Neuronal stem cell (in vitro differentiated cells): ENCODE results near the gene UFM1.

Source experiments
- DNase-seq: peaks from one replicate; pipeline ENCODE4 v3.0.0-alpha.2; 2013; ENCODE audit warnings: low spot score
- H2AFZ ChIP-seq: one replicate; pipeline ENCODE4 v1.6.1; 2013; ENCODE audit warnings: mild to moderate bottlenecking, low read length, inconsistent platforms
- H2AK5ac ChIP-seq: 2 replicates; pipeline ENCODE4 v1.6.1; 2013; ENCODE audit warnings: low read depth, mild to moderate bottlenecking, inconsistent platforms, low read length, moderate library complexity, mixed read lengths
- H2BK120ac ChIP-seq: 2 replicates; pipeline ENCODE4 v1.6.1; 2013; ENCODE audit warnings: low read depth, mild to moderate bottlenecking, inconsistent platforms, low read length, moderate library complexity, mixed read lengths
- H2BK12ac ChIP-seq: one replicate; pipeline ENCODE4 v1.6.1; 2013; ENCODE audit warnings: low read length, inconsistent platforms
- H2BK15ac ChIP-seq: 2 replicates; pipeline ENCODE4 v1.6.1; 2013; ENCODE audit warnings: mild to moderate bottlenecking, low read length, inconsistent platforms, mixed read lengths
- H2BK5ac ChIP-seq: one replicate; pipeline ENCODE4 v1.6.1; 2013; ENCODE audit warnings: inconsistent platforms, mild to moderate bottlenecking, low read length, moderate library complexity
- H3K14ac ChIP-seq: one replicate; pipeline ENCODE4 v1.6.1; 2013; ENCODE audit warnings: low read length, inconsistent platforms
- H3K18ac ChIP-seq: 2 replicates; pipeline ENCODE4 v1.6.1; 2013; ENCODE audit warnings: low read length, inconsistent platforms
- H3K23ac ChIP-seq: 2 replicates; pipeline ENCODE4 v1.6.1; 2013; ENCODE audit warnings: low read depth, mild to moderate bottlenecking, mixed read lengths, low read length, inconsistent platforms; ENCODE audit not compliant: poor library complexity
- H3K27ac ChIP-seq: replicated peaks from 3 replicates; pipeline ENCODE4 v1.5.1; 2013; ENCODE audit warnings: low read length, inconsistent platforms
- H3K27me3 ChIP-seq, 3 experiments: 2 replicates each; pipeline ENCODE4 v1.6.1; 2013; ENCODE audit warnings: low read length in 3 of 3, mild to moderate bottlenecking in 2 of 3, inconsistent platforms in 1 of 3, low read depth in 1 of 3, mixed read lengths in 1 of 3, moderate library complexity in 1 of 3; ENCODE audit not compliant: control insufficient read depth in 3 of 3, insufficient read depth in 3 of 3
- H3K36me3 ChIP-seq, 2 donors: replicated peaks in 1 of 2; 2 replicates each; pipeline ENCODE4 v1.6.1; 2013; ENCODE audit warnings: low read length in 2 of 2; ENCODE audit not compliant: control insufficient read depth in 2 of 2, insufficient read depth in 2 of 2
- H3K4ac ChIP-seq: 2 replicates; pipeline ENCODE4 v1.6.1; 2013; ENCODE audit warnings: inconsistent platforms, mild to moderate bottlenecking, low read length, moderate library complexity
- H3K4me1 ChIP-seq, 2 donors: 1 replicate in 1 of 2; 2 replicates in 1 of 2; pipeline ENCODE4 v1.6.1; 2013; ENCODE audit warnings: low read length in 2 of 2, low read depth in 1 of 2; ENCODE audit not compliant: control insufficient read depth in 2 of 2, insufficient read depth in 1 of 2
- H3K4me2 ChIP-seq: one replicate; pipeline ENCODE4 v1.6.1; 2013; ENCODE audit warnings: mild to moderate bottlenecking, low read length, inconsistent platforms; ENCODE audit not compliant: insufficient read depth, poor library complexity, severe bottlenecking
- H3K4me3 ChIP-seq, 2 donors: 2 replicates each; pipeline ENCODE4 v1.5.1; 2013; ENCODE audit warnings: low read length in 2 of 2, mild to moderate bottlenecking in 2 of 2, inconsistent platforms in 1 of 2, moderate library complexity in 1 of 2
- H3K79me1 ChIP-seq: one replicate; pipeline ENCODE4 v1.6.1; 2013; ENCODE audit warnings: low read depth, mild to moderate bottlenecking, inconsistent platforms, low read length, moderate library complexity
- H3K9ac ChIP-seq: one replicate; pipeline ENCODE4 v1.6.1; 2013; ENCODE audit warnings: mild to moderate bottlenecking, low read depth, low read length, inconsistent platforms; ENCODE audit not compliant: poor library complexity
- H3K9me3 ChIP-seq, 2 donors: replicated peaks in 1 of 2; 2 replicates each; pipeline versions ENCODE3 to v1.6.1; 2013; ENCODE audit warnings: low read length in 2 of 2, mild to moderate bottlenecking in 2 of 2, inconsistent platforms in 1 of 2, low read depth in 1 of 2, mixed read lengths in 1 of 2, moderate library complexity in 1 of 2; ENCODE audit not compliant: control insufficient read depth in 2 of 2, insufficient read depth in 1 of 2
- H4K8ac ChIP-seq: one replicate; pipeline ENCODE4 v1.6.1; 2013; ENCODE audit warnings: low read depth, mild to moderate bottlenecking, inconsistent platforms, low read length, moderate library complexity
- H4K91ac ChIP-seq: one replicate; pipeline ENCODE4 v1.6.1; 2013; ENCODE audit warnings: low read length, low read depth, mild to moderate bottlenecking, inconsistent platforms; ENCODE audit not compliant: poor library complexity
- WGBS, 2 donors: extraction: QIAGEN DNeasy Blood & Tissue Kit; methylation state at CpG; one replicate each; pipeline ENCODE4 v1.1.7; 2013; ENCODE audit warnings: missing lambda C conversion rate in 2 of 2, mixed read lengths in 1 of 2; ENCODE audit not compliant: insufficient read length in 2 of 2, insufficient replicate concordance in 1 of 2; ENCODE audit errors: extremely low coverage in 2 of 2; 5-methylcytosine and 5-hydroxymethylcytosine counted together

UFM1 gene

DNA sequence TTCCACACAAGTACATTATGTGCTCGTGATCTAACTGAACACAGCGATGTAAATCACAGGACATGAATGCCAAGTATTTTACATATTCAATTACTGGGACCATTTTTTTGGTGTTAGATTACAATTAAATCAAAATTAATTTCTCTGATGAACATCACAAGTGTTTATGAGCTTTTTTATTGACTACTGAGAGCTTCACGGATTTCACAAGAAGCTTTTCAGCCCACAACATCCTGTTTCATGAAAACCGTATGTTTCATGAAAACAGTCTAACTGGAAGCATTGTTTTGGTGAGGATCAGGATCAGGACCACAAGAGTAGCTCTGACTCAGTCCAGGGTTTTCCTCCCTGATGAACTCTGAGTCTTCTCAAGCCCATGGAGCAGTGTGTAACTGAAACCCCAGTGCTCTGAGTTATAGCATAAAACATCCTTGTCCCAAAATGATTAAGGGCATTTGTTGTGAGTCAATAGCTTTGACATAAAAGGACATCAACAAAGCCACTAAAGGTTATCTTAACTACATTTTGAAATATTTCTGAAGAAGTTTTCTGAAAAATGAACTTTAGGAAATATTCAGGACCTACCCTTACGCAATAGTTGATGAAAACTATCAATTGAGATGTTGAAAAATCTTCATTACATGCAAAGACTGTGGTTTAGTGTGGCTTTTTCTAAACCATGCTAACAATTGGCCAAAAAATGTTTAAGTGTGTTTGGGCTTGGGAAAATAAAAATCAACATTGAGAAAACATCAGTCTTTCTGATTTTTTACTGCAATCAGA, 49.3 kb downstream of the UFM1 start:
- Histone ChIP-seq H4K8ac (no peak overlapping the region), H3K4me1 (no peaks in the 10 kb centered on the region), H3K4ac (no peak overlapping the region), H3K18ac (no peak overlapping the region), H2BK15ac (no peak overlapping the region), H3K79me1 (no peaks in the 10 kb centered on the region), H4K91ac (no peak overlapping the region), H2BK120ac (no peak overlapping the region), H3K36me3 (no peaks in the 10 kb centered on the region), H3K9me3 (no peaks in the 10 kb centered on the region), H3K4me2 (no peak overlapping the region), H3K27ac (no peak overlapping the region), H3K23ac (no peak overlapping the region), H2BK12ac (no peak overlapping the region), H3K4me3 (no peak overlapping the region), H3K14ac (no peak overlapping the region), H3K9ac (no peak overlapping the region), H2AFZ (no peak overlapping the region), H2BK5ac (no peak overlapping the region), H2AK5ac (no peak overlapping the region), H3K27me3 (no peaks in the 10 kb centered on the region)
- DNase-seq: no peak
- no CpG with 5 or more reads among the region's 5 CpGs for WGBS, 2 donors

DNA sequence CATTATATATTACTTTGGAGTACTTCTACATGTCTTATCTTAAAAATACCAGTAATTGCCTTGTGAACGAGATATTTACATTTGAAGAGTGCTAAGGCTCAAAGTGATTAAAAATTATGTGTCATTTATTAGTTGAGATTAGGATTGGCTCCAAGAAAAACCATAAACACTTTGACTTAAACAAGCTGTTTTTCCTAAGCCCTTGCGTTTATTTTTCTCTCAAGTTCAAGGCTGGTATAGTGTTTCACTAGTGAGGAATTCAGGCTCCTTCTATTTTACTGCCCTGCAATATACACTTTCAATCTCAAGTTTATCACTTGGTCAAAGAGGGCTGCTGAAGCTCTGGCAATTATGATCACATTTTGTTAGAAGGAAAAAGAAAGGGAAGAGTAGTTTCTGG, 49.9 kb downstream of the UFM1 start:
- Histone ChIP-seq H3K9me3 (no peaks in the 10 kb centered on the region), H3K18ac (no peak overlapping the region), H2AK5ac (no peak overlapping the region), H2BK15ac (no peak overlapping the region), H3K4me1 (no peaks in the 10 kb centered on the region), H3K79me1 (no peaks in the 10 kb centered on the region), H3K27me3 (no peaks in the 10 kb centered on the region), H3K23ac (no peak overlapping the region), H2BK12ac (no peak overlapping the region), H3K27ac (no peak overlapping the region), H2BK120ac (no peak overlapping the region), H3K4me2 (no peak overlapping the region), H2BK5ac (no peak overlapping the region), H2AFZ (no peak overlapping the region), H3K9ac (no peak overlapping the region), H3K4me3 (no peak overlapping the region), H4K8ac (no peak overlapping the region), H3K4ac (no peak overlapping the region), H3K14ac (no peak overlapping the region), H3K36me3 (no peaks in the 10 kb centered on the region), H4K91ac (no peak overlapping the region)
- DNase-seq: no peak
- WGBS, 2 donors: no CpG with 5 or more reads among the region's 2 CpGs

- Histone ChIP-seq H3K4me3 (no peak overlapping the region), H3K4me1 (no peaks in the 10 kb centered on the region), H3K14ac (no peak overlapping the region), H2BK12ac (no peak overlapping the region), H3K79me1 (no peaks in the 10 kb centered on the region), H4K91ac (no peak overlapping the region), H3K4me2 (no peak overlapping the region), H3K23ac (no peak overlapping the region), H2BK15ac (no peak overlapping the region), H3K27me3 (no peaks in the 10 kb centered on the region), H2AFZ (no peak overlapping the region), H4K8ac (no peak overlapping the region), H3K4ac (no peak overlapping the region), H2AK5ac (no peak overlapping the region), H3K18ac (no peak overlapping the region), H3K36me3 (no peaks in the 10 kb centered on the region), H2BK120ac (no peak overlapping the region), H2BK5ac (no peak overlapping the region), H3K9me3 (no peaks in the 10 kb centered on the region), H3K27ac (no peak overlapping the region), H3K9ac (no peak overlapping the region)
- DNase-seq: no peak
Measured at GRCh38 chr13:38401276-38401675, 51.6 kb downstream of the UFM1 start.

DNA sequence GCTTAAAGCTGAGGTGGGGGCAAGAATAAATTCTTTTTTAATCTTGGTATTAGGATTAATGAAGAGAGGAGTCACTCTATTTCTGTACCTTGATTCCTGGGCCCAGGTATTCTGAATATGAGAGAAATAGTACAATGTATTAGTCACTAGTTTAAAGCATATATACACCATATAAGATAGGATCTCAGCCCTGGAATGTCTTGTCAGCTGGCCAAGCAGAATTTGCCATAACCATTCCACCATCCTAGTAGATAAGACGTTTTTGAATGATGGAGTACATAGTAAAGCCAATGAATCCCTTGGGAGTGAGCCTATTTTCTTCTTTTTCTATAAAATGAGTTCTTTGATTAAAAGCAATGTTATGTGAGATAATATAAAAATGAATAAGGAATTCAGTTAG, 55.6 kb downstream of the UFM1 start:
- no peak overlapping the region for H2BK120ac ChIP-seq
- no peaks in the 10 kb centered on the region for H3K4me1 ChIP-seq
- no peak overlapping the region for H2BK12ac ChIP-seq
- H3K27me3 ChIP-seq: no peaks in the 10 kb centered on the region
- no peak overlapping the region for H3K14ac ChIP-seq
- H2BK15ac ChIP-seq: no peak overlapping the region
- no peak overlapping the region for H4K8ac ChIP-seq
- no peak overlapping the region for H3K23ac ChIP-seq
- H3K79me1 ChIP-seq: no peaks in the 10 kb centered on the region
- H2AFZ ChIP-seq: no peak overlapping the region
- no peaks in the 10 kb centered on the region for H3K36me3 ChIP-seq
- no peak for DNase-seq
- no peaks in the 10 kb centered on the region for H3K9me3 ChIP-seq
- no peak overlapping the region for H3K18ac ChIP-seq
- H3K4me3 ChIP-seq: no peak overlapping the region
- H2AK5ac ChIP-seq: no peak overlapping the region
- H3K9ac ChIP-seq: no peak overlapping the region
- WGBS, 2 donors: no CpG with 5 or more reads among the region's 1 CpG
- H3K27ac ChIP-seq: no peak overlapping the region
- H3K4ac ChIP-seq: no peak overlapping the region
- no peak overlapping the region for H2BK5ac ChIP-seq
- no peak overlapping the region for H4K91ac ChIP-seq
- no peak overlapping the region for H3K4me2 ChIP-seq
